ENCODE data around the gene GATAD2B.

Gene GATAD2B

GRCh38 chr1:153803470-153804056, 119.2 kb downstream of the GATAD2B start:
- Histone ChIP-seq H3K27ac (peak overlapping the region in 8 of 21 experiments; percentile 2 to 54 (median 16)), H3K4me3 (no peak overlapping the region)

- Histone ChIP-seq H3K27ac (peak overlapping the region in 1 of 21 experiments; percentile 5), H3K4me3 (no peak overlapping the region)
Measured at GRCh38 chr1:153801786-153802697, 120.7 kb downstream of the GATAD2B start.

DNA sequence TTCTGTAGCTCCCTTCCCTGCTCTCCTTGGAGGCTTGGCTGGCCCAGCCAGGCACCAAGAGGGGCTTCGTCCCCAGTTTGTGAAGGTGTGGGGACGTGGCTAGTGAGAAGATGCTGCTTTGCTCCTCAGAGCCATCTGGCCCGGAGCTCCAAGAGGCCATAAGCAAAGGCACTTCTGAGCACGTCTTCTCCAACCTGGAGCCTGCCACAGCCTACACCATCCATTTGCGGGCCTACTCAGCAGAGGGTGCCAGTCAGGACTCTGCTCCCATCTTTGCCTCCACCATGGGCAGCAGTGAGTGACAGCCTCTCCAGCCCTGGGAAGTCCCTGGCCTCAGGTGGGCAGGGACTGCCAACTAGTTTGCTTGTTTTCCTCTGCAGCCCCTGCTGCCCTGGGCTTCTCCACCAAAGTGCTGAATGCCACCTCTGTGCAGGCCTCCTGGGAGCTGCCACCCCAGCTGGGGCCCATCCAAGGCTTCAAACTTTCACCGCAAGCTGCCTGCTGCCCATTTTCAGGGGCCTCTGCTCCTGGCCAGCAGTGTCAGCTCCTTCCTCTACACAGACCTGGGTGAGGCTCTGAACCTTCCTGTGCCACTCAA, 121.6 kb downstream of the GATAD2B start:
- Histone ChIP-seq H3K4me3 (no peak overlapping the region), H3K27ac (no peak overlapping the region)

DNA sequence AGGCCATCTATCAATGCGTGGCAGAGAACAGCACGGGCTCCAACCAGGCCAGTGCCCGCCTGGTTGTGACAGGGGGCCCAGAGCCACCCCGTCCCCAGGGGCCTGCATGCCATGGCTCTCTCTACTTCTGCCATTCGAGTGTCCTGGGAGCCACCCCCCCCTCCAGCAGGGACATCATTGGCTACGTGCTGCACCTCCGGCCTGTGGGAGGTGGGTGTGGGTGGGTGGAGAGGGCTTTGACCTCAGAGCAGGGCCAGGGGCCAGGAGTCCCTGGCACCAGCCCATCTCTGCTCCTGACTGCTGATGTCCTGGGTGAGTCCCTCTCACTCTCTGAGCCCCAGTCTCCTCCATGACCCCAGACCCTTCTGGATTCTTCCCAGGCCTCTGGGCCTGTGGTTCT, 122.3 kb downstream of the GATAD2B start:
- no peak overlapping the region for H3K4me3 ChIP-seq
- peak overlapping the region in 1 of 21 experiments; percentile 46 for H3K27ac ChIP-seq

DNA sequence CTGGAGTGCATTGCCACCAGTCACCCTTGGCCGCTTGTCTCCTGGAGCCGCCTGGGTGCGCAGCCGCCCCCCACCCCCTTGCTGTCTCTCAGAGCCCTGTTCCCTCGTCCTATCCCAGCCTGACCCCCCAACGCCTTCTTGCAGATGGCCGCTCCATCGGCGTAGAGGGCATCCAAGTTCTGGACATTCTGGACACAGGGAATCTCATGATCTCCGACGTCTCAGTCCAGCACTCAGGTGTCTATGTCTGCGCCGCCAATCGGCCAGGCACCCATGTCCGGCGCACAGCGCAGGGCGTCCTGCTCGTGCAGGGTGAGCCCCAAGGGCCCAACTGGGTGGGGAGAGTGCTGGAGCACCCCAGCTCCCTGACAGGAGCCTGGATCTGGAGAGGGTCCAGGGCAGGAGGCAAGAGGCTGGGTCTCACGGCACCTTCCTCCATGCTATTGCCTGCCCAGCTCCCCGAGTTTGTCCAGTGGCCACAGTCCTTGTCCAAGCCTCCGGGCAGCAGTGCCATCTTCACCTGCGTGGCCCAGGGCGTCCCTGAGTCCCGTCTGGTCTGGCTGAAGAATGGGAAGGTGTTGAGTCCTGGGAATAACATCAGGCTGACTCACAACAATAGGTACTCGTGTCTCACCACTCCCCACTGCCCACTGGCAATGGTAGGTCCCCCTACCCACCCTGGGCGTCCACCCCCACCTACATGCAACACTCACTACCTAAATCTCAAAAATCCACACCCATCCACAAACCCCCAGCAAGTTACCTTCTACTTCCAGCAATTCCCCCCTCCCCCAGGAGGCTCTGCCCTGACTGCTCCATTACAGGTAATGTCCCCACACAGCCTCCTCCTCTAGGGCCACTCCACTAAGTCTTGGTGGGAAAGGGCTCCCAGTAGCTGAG, 123.0 kb downstream of the GATAD2B start:
- no peak overlapping the region for H3K27ac ChIP-seq
- H3K4me3 ChIP-seq: no peak overlapping the region

DNA sequence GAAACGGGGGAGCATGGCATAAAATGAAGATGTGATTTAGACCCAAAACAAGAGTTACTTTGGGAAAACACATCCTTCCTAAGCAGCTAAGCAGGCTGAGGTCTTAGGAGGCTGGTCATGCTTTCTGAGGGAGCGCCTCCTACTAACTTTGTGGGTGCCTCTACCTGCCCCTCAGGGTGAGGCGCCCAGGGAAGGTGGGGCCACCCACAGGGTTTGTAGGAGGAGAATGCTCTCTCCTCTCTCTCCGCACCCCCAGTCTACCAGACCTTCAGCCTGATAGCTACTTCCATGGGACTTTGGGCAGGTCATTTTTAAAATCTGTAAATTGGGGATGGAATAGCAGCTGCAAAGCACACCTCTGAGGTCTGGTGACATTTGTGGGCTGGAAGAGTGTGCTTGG, 123.8 kb downstream of the GATAD2B start:
- no peak overlapping the region for H3K27ac ChIP-seq
- H3K4me3 ChIP-seq: no peak overlapping the region

DNA sequence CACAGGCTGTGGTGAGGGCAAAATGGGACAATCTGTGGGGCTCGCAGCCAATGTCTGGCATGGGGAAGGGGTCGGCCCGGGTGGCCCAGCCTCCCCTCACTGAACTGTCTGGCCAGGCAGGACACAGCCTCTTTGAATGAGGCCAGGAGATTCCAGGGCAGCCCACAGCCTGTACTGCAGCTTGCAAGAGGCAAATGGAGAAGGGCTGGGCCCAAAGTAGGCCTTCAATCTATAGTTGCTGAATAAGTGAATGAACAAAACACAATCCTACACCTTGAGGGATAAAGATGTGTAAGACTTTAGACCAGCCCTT, 124.3 kb downstream of the GATAD2B start:
- Histone ChIP-seq H3K27ac (no peak overlapping the region), H3K4me3 (no peak overlapping the region)

- H3K4me3 ChIP-seq: no peak overlapping the region
- no peak overlapping the region for H3K27ac ChIP-seq
Measured at GRCh38 chr1:153796786-153797659, 125.7 kb downstream of the GATAD2B start.

- Histone ChIP-seq H3K4me3 (no peak overlapping the region), H3K27ac (no peak overlapping the region)
Measured at GRCh38 chr1:153795934-153796785, 126.6 kb downstream of the GATAD2B start.

DNA sequence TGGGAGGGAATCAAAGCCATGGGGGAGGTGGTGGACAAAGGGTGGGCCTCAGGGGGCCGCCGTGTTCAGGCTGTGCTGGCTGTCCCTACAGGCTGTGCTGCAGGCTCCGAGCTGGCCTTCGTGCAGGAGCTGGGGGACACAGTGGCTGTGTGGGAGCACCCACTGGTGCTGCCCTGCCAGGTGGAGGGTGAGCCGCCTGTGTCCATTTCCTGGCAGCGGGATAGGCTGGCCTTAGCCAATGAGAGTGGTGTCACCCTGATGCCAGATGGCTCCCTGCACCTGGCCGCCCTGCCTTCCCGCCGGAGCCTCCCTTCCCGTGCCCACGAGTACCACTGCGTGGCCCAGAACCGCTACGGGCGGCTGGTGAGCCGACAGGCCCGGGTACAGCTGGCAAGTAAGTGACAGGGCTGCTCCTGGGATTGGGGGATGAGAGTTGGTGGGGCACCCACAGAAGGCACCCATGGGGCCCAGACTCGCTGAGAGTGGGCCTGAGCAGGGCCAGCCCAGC, 127.4 kb downstream of the GATAD2B start:
- H3K27ac ChIP-seq: no peak overlapping the region

DNA sequence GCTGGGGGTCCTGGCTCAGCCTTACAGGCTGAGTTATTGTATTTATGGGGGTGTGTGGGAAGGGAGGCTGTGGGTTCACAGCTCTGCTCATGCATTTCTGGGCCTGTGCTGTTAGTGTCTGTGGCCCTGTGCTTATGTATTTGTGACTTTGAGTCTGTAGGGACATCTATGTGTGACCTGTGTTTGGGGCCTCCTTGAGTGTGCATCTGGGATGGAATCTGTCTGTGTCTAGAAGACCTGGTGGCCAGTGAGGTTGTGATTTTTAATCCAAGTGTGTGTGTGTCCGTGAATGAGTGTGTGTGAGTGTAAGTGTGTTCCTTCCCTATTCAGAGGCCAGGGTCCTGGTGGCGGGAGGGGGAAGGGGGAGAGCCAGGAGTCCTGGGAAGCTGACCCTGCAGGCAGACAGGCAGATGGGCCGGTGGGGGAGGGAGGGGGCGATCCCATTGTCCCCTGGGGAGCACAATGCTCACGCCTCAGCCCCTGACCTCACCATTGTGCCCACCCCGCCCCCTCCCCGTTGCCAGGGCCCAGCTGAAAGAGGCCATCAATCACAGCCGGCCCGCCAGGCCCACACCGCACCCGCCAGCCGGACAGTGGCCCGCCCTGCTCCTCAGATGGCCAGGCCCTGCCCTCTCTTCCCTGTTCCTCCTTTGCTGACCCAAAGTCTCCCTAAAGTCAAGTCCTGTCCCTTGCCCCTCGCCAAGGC, 128.0 kb downstream of the GATAD2B start:
- Histone ChIP-seq H3K4me3 (no peak overlapping the region), H3K27ac (no peak overlapping the region)

More for the DNA sequence above, 127.4 kb downstream of the GATAD2B start:
- H3K4me3 ChIP-seq: no peak overlapping the region

- no peak overlapping the region for H3K4me3 ChIP-seq
- H3K27ac ChIP-seq: no peak overlapping the region
Measured at GRCh38 chr1:153793973-153794615, 128.7 kb downstream of the GATAD2B start.

- H3K4me3 ChIP-seq: no peak overlapping the region
- H3K27ac ChIP-seq: no peak overlapping the region
Measured at GRCh38 chr1:153793261-153793972, 129.4 kb downstream of the GATAD2B start.

- Histone ChIP-seq H3K27ac (no peak overlapping the region), H3K4me3 (no peak overlapping the region)
Measured at GRCh38 chr1:153792631-153793041, 130.1 kb downstream of the GATAD2B start.

DNA sequence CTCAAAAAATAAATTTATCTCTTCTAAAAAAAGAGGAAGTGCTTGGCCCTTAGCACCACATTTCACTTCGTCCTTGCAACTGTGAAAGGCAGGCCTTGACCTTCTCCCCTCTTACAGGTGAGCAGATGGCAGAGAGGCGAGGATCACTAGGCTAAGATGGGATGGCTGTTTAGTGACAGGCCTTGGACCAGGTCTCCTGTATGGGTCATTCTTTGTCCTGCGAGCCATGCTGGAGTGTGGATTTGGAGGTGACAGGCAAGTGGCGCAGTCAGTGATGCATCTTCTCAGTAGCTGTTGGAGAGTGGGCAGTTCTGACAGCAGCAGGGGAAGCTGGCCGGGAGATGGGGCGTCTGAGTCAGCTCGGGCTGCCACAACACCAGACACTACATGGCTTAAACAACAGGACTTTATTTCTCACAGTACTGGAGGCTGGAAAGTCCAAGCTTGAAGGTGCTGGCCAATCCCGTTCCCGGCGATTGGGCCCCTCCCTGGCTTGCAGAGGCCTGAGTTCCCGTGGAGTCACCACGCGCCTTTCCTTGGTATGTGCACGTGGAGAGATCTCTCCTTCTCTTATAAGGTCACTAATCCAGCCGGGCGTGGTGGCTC, 131.0 kb downstream of the GATAD2B start:
- no peak overlapping the region for H3K4me3 ChIP-seq
- peak overlapping the region in 13 of 21 experiments; percentile 10 to 84 (median 73) for H3K27ac ChIP-seq
